SKM-1 (cell line): ENCODE data around the gene WEE1.
A peak's percentile ranks its signal among the peaks of the same experiment; 100 is the strongest.

Experiments
- DNase-seq: peaks from one replicate; lab custom pipeline; 2025; ENCODE audit not compliant: unreplicated experiment; lab: John Stamatoyannopoulos, UW

Gene WEE1

DNA sequence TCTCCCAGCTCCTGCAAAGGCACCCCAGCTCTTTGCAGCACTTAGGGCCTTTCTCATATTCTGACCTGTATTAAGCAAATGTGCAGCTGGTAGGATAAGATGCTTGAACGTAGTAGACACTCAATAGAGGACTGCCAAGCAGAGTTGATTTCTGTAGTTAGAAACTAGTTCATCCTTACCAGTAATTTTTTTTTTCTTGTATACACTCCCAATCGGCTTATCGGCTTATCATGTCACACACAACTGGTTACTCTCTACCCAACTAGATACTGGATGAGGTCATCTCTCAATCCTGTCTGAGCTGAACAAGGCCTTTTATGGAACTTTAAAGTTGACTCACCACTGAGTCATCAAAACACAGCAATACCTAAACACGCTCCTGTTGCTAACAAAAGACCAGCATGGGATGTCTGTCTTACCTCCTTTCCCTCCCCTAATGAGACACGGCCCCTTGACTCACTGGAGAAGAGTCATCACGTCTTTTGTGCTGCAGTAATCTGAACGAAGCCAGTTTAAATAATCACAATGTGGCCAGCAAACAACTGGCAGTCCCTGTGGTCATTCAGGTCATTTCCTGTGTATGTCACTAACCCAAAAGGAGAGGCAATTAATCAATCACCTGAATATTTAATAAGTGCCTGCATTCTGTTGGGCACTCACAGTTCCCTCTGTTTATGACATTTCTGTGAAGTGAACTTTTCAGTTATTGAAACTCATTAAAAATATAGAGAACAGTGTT is 7.5 kb upstream of the WEE1 start:
- peak; percentile 45 for DNase-seq

DNA sequence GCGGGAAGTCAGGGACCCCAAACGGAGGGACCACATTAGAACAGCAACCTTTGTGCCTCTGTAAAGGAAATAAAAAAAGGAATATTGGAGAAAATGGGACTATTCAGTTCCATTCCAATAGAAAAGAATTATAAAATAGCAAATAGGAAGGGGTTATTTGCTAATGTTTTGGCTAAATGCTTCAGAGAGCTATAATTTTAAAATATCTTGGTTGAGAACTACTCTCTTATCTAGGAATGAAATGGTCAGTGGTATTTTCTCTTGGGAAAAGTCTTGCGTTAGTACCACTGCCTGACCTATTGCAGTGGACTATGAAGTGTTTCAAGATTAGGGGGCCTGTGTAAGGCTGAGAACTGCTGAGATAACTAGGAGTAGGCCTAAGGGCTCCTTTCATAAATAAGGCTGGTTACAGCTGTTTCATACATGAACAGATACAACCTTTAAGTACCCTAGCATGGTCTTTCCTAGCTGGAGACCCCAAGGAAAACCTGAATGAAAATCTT is 6.9 kb upstream of the WEE1 start:
- DNase-seq, result no peak

DNA sequence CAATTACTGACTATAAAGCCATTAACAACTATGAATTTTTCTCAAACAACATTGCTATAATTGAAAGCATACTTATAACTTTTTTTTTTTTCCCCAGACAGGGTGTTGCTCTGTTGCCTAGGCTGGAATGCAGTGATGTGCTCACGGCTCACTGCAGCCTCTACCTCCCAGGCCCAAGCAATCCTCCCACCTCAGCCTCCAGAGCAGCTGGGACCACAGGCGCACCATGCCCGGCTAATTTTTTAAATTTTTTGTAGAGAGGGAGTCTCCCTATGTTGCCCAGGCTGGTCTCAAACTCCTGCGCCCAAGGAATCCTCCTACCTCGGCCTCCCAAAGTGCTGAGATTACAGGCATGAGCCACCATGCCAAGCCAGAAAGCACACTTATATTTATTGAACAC is 6.1 kb upstream of the WEE1 start:
- DNase-seq, result no peak

DNA sequence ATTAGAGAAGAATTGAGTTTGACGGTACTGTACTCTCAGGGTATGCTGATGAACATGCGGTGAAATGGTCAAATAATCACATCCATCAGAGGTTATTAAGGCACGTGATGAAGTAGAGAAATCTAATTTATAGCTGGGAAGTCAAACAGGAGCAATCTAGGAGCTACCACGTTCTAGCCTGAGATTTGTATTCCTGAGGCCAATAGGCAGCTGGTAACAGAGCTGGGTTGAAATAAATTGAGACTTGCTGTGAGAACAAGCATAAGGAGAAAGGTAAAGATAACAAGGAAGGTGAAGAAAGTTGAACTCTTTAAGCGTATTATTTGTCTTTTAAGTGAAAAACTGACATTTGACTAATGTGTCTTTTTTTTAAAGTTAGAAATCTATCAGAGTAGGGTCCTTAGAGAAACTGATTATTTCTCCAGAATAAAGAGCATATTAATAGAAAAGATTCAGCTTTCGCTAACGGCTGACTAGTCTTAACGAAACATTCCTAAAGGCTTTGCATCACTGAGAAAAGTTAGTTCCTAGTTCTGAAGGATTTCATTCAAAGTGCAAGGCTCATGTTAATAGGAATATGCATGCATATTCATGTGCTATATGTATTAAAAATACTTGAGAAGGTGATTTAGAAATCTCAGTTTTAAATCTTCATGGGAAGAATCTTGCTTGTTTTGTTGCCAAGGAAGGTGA is 5.2 kb upstream of the WEE1 start:
- DNase-seq, result no peak

DNA sequence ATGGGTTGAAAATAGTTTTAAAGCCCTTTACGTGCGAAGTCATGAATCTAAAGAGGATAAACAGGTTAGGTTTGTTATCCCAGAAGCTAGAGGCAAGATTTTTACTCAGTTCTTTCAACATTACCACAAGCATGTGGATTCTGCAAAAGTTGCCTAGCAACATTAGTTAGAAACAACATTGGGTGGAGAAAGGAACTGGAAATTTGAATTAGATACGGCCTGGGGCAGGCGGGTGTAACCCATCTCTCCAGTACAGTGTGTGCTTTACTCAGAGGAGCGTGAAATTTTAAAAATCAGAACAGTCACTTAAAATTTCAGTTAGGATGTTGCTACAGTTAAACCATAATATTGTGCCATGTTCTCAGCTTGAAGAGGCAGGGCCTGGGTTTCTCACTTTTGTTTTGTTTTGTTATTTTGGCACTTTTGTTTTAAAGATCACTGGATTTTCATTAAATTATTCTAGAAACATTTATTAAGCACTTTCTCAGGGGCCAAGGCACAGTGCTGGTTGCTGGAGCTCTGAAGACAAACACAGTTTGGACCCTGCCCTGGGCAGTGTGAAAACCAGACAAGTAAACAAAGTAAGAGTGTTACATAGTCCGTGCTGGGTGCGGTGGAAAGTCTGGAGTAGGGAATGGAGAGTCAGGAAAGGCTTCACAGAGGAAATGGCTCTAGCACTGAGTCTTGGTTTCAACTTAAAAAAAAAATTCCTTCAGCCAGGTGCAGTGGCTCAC is 4.4 kb upstream of the WEE1 start:
- peak; percentile 23 for DNase-seq

DNA sequence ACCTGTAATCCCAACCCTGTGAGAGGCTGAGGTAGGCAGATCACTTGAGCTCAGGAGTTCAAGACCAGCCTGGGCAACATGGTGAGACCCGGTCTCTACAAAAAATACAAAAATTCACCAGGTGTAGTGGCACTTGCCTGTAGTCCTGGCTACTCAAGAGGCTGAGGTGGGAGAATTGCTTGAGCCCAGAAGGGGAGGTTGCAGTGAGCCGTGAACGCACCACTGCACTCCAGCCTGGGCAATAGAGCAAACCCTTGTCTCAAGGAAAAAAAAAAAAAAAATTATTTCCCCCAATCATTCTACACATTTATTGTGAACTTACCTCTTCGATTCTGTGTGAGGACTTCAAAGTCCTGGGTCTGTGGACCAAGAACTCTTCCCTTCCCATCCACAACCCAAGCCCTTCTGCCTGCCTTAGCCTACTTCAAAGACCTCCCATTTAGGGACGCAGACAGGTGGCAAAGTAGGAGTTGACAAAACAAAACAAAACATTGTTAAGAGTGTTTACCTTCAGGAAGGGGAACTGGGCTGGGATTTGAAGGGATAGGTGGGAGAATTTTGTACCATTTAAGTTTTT is 3.8 kb upstream of the WEE1 start:
- DNase-seq, result no peak

DNA sequence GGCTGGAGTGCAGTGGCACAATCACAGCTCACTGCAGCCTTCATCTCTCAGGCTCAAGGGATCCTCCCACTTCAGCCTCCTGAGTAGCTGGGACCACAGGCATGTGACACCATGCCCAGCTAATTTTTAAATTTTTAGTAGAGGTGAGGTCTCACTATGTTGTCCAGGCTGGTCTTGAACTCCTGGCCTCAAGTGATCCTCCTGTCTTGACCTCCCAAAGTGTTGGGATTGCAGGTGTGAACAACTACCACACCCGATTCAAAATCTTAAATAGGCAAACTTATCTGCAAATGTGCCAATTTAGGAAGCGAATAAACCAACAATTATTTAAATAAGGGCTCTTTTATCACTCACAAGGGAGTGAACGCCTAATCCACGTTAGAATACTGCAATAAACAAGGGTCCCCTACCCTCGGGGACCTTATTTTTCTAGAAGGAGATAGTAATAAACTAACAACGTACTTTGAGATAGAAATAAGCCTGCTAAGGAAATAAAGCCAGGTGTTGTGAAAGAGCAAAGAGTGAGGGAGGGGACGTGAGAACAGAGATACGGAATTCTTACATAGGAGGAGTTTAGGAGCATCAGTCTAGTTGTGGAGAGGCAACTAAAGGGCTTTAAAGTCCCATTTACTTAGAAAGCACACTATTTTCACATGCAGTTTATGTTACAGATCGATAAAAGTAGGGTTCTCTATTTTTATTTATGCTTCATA is 3.0 kb upstream of the WEE1 start:
- DNase-seq, result no peak

DNA sequence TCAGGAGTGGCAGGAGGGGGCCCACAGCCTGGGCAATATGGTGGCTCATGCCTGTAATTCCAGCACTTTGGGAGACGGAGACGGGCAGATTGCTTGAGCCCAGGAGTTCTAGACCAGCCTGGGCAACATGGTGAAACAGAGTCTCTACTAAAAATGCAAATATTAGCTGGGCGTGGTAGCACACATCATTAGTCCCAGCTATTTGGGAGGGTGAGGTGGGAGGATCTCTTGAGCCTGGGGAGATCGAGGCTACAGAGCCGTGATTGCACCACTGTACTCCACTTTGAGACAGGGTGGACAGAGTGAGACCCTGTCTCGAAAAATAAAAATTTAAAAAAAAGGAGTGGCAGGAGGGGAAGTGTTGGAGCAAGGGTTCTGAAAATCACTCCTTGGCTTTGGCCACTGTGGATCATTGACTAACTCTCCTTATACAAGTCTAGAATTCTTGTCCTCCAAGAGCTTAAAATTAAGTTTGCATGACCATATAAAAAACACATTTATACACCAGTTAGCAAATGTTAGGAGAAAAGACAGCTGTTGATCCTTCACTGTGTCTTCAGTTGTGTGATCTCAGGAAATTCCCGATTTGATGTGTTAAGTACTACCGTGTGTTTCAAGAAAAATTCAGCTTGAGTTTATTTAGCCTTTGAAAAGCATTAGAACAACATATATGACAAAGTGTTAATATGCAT is 2.3 kb upstream of the WEE1 start:
- no peak for DNase-seq

DNA sequence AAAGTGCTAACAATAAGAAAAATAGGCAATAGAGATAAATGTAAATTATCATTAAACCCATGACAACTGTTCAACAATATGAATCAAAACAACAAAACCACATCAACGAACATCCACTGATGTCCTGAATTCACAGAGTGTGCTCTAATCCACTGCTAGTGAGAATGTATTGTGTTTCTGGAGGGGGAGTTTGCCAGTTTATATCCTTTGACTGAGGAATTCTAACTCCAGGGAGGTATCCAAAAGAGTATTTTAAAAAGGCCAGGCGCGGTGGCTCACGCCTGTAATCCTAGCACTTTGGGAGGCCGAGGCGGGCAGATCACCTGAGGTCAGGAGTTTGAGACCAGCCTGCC is 1.7 kb upstream of the WEE1 start:
- DNase-seq, result no peak

DNA sequence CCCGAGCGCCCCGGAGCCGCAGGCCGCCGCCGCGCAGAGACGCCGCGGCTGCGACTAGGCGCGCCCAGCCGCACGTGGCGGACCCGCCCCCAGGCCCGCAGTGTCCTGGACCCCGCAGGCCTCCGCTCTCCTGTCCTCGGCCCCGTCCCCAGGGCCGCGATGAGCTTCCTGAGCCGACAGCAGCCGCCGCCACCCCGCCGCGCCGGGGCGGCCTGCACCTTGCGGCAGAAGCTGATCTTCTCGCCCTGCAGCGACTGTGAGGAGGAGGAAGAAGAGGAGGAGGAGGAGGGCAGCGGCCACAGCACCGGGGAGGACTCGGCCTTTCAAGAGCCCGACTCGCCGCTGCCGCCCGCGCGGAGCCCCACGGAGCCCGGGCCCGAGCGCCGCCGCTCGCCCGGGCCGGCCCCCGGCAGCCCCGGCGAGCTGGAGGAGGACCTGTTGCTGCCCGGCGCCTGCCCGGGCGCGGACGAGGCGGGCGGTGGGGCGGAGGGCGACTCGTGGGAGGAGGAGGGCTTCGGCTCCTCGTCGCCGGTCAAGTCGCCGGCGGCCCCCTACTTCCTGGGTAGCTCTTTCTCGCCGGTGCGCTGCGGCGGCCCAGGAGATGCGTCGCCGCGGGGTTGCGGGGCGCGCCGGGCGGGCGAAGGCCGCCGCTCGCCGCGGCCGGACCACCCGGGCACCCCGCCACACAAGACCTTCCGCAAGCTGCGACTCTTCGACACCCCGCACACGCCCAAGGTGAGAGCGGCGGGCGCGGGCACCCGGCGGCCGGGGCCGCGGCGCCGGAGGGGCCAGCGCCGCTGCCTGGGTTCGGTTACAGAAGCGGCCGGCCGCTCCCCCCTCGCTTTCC is 528 bp downstream of the WEE1 start:
- DNase-seq, result no peak

DNA sequence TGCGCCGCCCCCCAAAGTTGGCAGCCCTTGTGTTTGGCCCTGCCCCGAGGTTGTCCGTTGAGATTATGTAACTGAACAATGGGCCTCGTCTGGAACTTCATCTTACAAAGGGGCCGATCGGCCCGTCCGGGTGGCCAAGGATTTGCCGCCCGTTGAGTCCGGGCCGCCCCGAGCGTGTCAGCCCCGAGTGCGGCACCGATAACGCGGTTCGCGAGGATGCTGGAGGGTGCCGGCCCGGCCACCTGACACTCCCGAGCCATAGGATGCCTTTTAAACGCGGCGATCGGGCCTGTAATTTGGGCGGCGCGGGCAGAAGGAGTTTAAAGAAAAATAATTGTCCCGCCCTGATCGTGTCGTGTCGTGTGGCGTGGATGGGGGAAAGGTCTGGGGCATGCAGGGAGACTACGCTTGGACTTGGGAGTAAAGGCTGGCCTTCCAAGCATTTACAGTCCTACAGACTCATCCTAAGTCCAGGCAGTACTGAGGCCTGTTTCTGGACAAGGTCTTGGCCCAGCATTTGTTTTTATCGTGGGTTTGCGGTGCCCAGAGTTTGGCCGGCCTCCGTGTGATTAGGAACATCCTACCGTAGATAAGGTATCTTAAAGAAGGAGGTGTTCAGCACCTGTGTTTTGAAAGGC is 1.3 kb downstream of the WEE1 start:
- DNase-seq, result no peak

DNA sequence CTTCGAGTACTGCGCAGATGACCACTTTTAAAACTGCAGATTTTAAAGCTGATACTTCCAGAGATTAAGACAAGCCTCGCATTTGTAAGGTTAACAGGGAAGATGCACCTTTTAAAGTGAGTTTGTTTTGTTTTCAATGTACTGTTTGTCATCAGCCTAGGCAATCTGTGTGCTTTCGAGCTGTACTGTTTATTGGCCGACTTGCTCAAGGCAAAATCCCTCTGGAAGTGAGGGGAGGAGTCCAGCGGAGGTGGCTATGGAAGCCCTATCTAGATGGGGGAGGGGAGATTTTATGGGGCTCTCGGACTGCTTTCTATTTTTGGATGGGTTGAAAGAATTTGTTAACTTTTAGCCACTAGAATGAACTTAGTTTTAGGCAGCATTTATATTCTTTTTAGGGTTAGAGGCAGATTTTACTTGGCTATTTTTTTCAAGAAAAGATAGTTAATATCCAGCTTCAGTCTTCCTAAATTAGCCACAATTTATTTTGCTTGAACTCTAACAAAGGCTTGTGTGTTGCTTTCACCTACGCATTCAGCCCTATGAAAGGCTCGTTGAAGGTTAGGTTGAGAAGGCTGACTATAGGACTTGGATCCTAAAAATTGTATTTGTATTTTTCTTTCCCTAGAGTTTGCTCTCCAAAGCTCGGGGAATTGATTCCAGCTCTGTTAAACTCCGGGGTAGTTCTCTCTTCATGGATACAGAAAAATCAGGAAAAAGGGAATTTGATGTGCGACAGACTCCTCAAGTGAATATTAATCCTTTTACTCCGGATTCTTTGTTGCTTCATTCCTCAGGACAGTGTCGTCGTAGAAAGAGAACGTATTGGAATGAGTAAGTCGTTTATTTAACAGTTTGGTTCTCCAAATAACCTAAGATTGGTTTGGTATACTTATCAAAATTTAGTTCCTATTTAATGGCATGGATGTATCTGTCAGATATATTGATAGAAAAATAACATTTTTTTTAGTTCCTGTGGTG is 2.1 kb downstream of the WEE1 start:
- no peak for DNase-seq

DNA sequence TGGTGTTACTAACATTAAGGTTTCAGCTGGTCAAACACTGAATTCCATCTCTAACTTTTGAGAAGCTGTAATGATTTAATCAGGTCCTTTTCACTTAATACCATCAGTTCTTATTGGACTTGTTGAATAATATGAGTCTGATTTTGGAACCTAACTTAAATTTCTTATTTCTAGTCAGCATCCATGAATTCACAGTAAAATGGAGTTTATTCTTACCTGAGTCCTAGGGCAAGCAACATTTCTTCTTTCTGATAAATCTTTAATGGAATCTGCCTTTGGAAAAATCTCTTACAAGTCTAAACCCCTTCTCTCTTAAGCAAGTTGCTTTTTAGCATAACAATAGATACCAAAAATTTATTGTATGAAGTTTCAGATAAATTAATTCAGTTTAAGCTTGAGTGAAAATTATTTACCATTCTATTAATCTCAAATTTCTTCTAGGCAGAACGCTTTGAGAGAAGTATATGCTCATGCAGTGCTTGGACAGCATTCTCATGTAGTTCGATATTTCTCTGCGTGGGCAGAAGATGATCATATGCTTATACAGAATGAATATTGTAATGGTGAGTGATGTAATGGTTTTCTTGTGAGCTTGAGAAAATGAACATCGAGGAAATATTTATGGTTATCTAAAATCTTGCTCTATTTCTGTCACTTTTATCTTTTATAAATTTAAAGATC is 3.4 kb downstream of the WEE1 start:
- DNase-seq, result no peak

DNA sequence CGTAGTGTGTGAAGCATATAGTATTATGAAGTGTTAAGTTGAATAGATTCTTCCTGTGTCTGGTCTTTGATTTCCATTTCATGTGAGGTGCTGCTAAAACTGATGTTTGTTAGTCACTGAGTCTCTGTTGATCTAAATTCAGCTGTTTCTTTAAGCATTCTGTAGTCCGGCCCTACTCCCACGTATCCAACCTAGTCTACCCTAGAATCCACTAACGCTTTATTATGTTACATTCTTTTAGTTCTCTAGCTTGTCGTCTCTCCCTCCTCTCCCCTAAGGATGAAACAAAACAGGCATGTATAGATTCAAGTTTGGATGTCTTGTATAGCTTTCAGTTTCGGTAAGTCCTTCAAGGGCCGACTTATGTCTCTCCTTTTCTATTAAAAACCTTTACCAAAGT is 4.1 kb downstream of the WEE1 start:
- no peak for DNase-seq

DNA sequence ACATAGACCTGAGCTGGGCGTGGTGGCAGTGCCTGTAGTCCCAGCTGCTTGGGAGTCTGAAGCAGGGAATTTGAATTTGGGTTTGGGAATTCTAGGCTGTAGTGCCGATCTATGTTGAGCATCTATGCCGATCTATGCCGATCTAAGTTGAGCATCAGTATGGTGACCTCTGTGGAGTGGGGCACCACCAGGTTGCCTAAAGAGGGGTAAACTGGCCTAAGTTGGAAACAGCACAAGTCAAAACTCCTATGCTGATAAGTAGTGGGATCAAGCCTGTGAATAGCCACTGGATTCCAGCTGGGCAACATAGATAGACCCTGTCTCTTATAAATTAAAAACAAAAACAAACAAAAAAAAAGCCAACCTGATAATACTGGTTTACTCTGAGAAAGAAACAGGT is 7.4 kb downstream of the WEE1 start:
- DNase-seq, result no peak

DNA sequence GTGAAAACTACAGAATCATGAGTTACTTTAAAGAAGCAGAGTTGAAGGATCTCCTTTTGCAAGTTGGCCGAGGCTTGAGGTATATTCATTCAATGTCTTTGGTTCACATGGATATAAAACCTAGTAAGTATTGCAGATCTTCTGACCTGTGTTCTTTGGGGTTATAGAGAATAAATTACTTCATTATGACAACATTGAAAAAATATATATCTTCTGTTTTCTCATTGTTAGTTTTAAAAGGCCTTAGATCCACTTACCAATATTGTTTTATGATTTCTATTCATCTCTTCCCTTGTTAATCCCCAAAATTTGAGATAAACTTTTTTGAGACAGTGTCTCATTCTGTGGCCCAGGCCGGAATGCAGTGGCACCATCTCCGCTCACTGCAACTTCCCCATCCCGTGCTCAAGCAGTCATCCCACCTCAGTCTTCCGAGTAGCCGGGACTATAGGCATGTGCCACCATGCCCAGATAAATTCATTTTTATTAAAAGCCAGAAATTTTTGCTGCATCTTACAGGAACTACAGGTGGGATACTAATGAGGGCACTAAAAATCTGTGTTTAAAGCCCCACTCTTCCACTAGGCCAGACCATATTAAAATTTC is 8.2 kb downstream of the WEE1 start:
- DNase-seq, result no peak

DNA sequence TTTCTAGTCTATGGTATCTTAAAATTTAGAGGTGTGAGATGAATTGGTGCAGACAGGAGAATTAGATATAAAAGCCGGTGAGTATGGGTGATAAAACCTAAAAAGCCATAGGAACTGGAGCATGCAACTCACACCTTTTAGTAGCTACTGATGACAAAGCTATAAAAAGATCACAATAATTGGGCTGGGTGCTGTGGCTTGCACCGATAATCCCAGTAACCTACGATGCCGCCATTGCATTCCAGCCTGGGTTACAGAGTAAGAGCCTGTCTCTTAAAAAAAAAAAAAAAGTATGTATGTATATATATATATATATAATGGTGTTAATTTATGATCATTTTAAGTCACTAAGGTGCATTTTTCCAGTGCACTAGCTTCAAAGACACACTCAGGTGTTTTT is 17.2 kb downstream of the WEE1 start:
- DNase-seq, result no peak
